GM12864 (cell line): ENCODE measurements around the gene MYBPH.

Source experiments
- DNase-seq: peaks from one replicate; pipeline ENCODE4 v3.0.0-alpha.2; 2011; ENCODE audit warnings: low read depth
- H3K4me3 ChIP-seq: 2 replicates; pipeline ENCODE4 v1.5.1; 2011; ENCODE audit warnings: mild to moderate bottlenecking, low read depth, low read length, control low read depth
- CTCF ChIP-seq: IDR thresholded peaks from 2 replicates; pipeline ENCODE4 v1.5.1; 2011; ENCODE audit warnings: low read depth, mild to moderate bottlenecking, moderate library complexity, low read length, control low read depth, inconsistent platforms; ENCODE audit errors: missing control alignments

Gene MYBPH

GRCh38 chr1:203135636-203136305, 39.9 kb downstream of the MYBPH start:
- DNase-seq: no peak
- no peak overlapping the region for H3K4me3 ChIP-seq
- TF ChIP-seq CTCF: no peak

- DNase-seq: no peak
- no peak overlapping the region for H3K4me3 ChIP-seq
- no peak for TF ChIP-seq CTCF
Measured at GRCh38 chr1:203133970-203134725, 41.5 kb downstream of the MYBPH start.

GRCh38 chr1:203131548-203132200, 44.0 kb downstream of the MYBPH start:
- DNase-seq: no peak
- H3K4me3 ChIP-seq: no peak overlapping the region
- TF ChIP-seq CTCF: no peak

- no peak for TF ChIP-seq CTCF
- DNase-seq: no peak
- no peak overlapping the region for H3K4me3 ChIP-seq
Measured at GRCh38 chr1:203130358-203130985, 45.2 kb downstream of the MYBPH start.

- TF ChIP-seq CTCF: no peak
- no peak for DNase-seq
- H3K4me3 ChIP-seq: no peak overlapping the region
Measured at GRCh38 chr1:203129501-203130231, 46.0 kb downstream of the MYBPH start.

- H3K4me3 ChIP-seq: no peak overlapping the region
- no peak for DNase-seq
- no peak for TF ChIP-seq CTCF
Measured at GRCh38 chr1:203128716-203129500, 46.7 kb downstream of the MYBPH start.
